ENCODE results near the gene PDZRN4.
A peak's percentile ranks its signal among the peaks of the same experiment; 100 is the strongest.

PDZRN4 gene

DNA sequence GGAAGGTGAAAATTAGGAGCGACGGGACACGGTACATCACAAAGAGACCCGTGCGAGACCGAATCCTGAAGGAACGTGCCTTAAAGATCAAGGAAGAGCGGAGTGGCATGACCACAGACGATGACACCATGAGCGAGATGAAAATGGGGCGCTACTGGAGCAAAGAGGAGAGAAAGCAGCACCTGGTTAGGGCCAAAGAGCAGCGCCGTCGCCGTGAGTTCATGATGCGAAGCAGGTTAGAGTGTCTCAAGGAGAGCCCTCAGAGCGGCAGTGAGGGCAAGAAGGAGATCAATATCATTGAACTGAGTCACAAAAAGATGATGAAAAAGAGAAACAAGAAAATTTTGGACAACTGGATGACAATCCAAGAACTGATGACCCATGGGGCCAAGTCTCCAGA is 385.3 kb downstream of the PDZRN4 start:
- no peak overlapping the region for H3K9ac ChIP-seq (ENCODE audit: low read depth, low read length, poor library complexity, severe bottlenecking)
- no peaks in the 10 kb centered on the region for H3F3A ChIP-seq (ENCODE audit: low read depth)
- H3K79me2 ChIP-seq (ENCODE audit: insufficient read depth, low read length) = no peaks in the 10 kb centered on the region
- H3K4me1 ChIP-seq (ENCODE audit: insufficient read depth, low read length, poor library complexity, severe bottlenecking) = peaks cover 3% of the 10 kb centered on the region
- H3K27me3 ChIP-seq (ENCODE audit: insufficient read depth, low read length, poor library complexity, severe bottlenecking) = no peaks in the 10 kb centered on the region
- no peak overlapping the region for H3K4me3 ChIP-seq (ENCODE audit: low read length, poor library complexity, severe bottlenecking)
- no peaks in the 10 kb centered on the region for H3K9me3 ChIP-seq (ENCODE audit: insufficient read depth, low read depth, low read length)
- H3K9me2 ChIP-seq (replicated peaks; ENCODE audit: low read depth, low read length) = no peaks in the 10 kb centered on the region
- TF ChIP-seq, protein P1, sequence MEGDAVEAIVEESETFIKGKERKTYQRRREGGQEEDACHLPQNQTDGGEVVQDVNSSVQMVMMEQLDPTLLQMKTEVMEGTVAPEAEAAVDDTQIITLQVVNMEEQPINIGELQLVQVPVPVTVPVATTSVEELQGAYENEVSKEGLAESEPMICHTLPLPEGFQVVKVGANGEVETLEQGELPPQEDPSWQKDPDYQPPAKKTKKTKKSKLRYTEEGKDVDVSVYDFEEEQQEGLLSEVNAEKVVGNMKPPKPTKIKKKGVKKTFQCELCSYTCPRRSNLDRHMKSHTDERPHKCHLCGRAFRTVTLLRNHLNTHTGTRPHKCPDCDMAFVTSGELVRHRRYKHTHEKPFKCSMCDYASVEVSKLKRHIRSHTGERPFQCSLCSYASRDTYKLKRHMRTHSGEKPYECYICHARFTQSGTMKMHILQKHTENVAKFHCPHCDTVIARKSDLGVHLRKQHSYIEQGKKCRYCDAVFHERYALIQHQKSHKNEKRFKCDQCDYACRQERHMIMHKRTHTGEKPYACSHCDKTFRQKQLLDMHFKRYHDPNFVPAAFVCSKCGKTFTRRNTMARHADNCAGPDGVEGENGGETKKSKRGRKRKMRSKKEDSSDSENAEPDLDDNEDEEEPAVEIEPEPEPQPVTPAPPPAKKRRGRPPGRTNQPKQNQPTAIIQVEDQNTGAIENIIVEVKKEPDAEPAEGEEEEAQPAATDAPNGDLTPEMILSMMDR (conservative IDR thresholded peaks at IDR 0.05; ENCODE audit: low read length) = no peak
- no peak for TF ChIP-seq EZH2phosphoT487 (IDR thresholded peaks at IDR 0.05; ENCODE audit: borderline replicate concordance)
- H2AFZ ChIP-seq (ENCODE audit: low read length) = no peak overlapping the region
- H3K36me3 ChIP-seq (ENCODE audit: insufficient read depth, low read length) = no peaks in the 10 kb centered on the region
- H4K20me1 ChIP-seq (ENCODE audit: insufficient read depth, low read length, poor library complexity, severe bottlenecking) = no peaks in the 10 kb centered on the region
- no peak overlapping the region for H3K4me2 ChIP-seq (ENCODE audit: low read depth, low read length, poor library complexity, severe bottlenecking)

DNA sequence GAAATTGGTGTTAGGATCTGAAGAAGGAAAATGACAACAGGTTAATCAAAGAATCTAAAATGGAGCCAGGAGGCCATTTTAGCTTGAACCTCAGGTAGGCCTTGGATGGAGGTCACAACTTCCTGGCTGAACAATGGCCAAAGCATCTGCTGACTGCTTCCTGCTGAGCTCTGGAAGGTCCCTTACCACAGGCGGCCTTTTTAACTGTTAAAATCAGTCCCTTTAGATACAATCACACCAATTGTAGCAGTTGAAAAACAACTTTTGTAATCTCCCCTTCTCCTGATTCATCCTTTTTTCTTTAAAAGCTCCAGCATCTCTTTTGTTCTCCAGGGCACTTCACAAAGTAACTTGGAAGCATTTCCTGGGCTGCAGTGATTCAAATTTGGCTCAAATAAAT is 388.8 kb downstream of the PDZRN4 start:
- H3K9me2 ChIP-seq (replicated peaks; ENCODE audit: low read depth, low read length) = no peaks in the 10 kb centered on the region
- H3F3A ChIP-seq (ENCODE audit: low read depth) = no peaks in the 10 kb centered on the region
- H3K9me3 ChIP-seq (ENCODE audit: insufficient read depth, low read depth, low read length) = no peaks in the 10 kb centered on the region
- H4K20me1 ChIP-seq (ENCODE audit: insufficient read depth, low read length, poor library complexity, severe bottlenecking) = no peaks in the 10 kb centered on the region
- no peaks in the 10 kb centered on the region for H3K36me3 ChIP-seq (ENCODE audit: insufficient read depth, low read length)
- H3K4me1 ChIP-seq (ENCODE audit: insufficient read depth, low read length, poor library complexity, severe bottlenecking) = peaks cover 3% of the 10 kb centered on the region
- H3K9ac ChIP-seq (ENCODE audit: low read depth, low read length, poor library complexity, severe bottlenecking) = no peak overlapping the region
- no peaks in the 10 kb centered on the region for H3K79me2 ChIP-seq (ENCODE audit: insufficient read depth, low read length)
- no peaks in the 10 kb centered on the region for H3K27me3 ChIP-seq (ENCODE audit: insufficient read depth, low read length, poor library complexity, severe bottlenecking)
- H2AFZ ChIP-seq (ENCODE audit: low read length) = peak overlapping the region; percentile 80
- H3K4me3 ChIP-seq (ENCODE audit: low read length, poor library complexity, severe bottlenecking) = no peak overlapping the region
- TF ChIP-seq, protein P1 (conservative IDR thresholded peaks at IDR 0.05; ENCODE audit: low read length) = no peak
- no peak for TF ChIP-seq EZH2phosphoT487 (IDR thresholded peaks at IDR 0.05; ENCODE audit: borderline replicate concordance)
- no peak overlapping the region for H3K4me2 ChIP-seq (ENCODE audit: low read depth, low read length, poor library complexity, severe bottlenecking)

DNA sequence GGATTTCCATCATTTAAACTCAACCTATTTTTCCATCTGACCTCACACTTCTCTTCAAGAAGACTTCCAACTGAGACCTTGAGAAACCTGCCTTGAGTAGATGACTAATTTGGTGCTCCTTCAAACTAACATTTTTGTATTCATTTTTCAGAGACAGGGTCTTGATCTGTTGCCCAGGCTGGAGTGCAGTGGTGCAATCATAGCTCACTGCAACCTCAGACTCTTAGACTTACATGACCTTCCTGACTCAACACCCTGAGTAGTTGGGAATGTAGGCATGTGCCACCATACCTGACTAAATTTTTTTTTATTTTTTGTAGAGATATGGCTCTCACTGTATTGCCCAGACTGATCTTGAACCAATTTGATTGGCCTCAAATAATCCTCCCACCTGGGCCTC is 389.9 kb downstream of the PDZRN4 start:
- no peak overlapping the region for H3K4me2 ChIP-seq (ENCODE audit: low read depth, low read length, poor library complexity, severe bottlenecking)
- no peak overlapping the region for H3K4me3 ChIP-seq (ENCODE audit: low read length, poor library complexity, severe bottlenecking)
- no peaks in the 10 kb centered on the region for H3F3A ChIP-seq (ENCODE audit: low read depth)
- peaks cover 3% of the 10 kb centered on the region for H3K4me1 ChIP-seq (ENCODE audit: insufficient read depth, low read length, poor library complexity, severe bottlenecking)
- H2AFZ ChIP-seq (ENCODE audit: low read length) = no peak overlapping the region
- no peak overlapping the region for H3K9ac ChIP-seq (ENCODE audit: low read depth, low read length, poor library complexity, severe bottlenecking)
- H3K9me3 ChIP-seq (ENCODE audit: insufficient read depth, low read depth, low read length) = no peaks in the 10 kb centered on the region
- no peaks in the 10 kb centered on the region for H3K79me2 ChIP-seq (ENCODE audit: insufficient read depth, low read length)
- H3K27me3 ChIP-seq (ENCODE audit: insufficient read depth, low read length, poor library complexity, severe bottlenecking) = no peaks in the 10 kb centered on the region
- no peaks in the 10 kb centered on the region for H3K9me2 ChIP-seq (replicated peaks; ENCODE audit: low read depth, low read length)
- no peaks in the 10 kb centered on the region for H4K20me1 ChIP-seq (ENCODE audit: insufficient read depth, low read length, poor library complexity, severe bottlenecking)
- TF ChIP-seq EZH2phosphoT487 (IDR thresholded peaks at IDR 0.05; ENCODE audit: borderline replicate concordance) = no peak
- TF ChIP-seq, protein P1 (conservative IDR thresholded peaks at IDR 0.05; ENCODE audit: low read length) = no peak
- no peaks in the 10 kb centered on the region for H3K36me3 ChIP-seq (ENCODE audit: insufficient read depth, low read length)
